Hepatocyte (in vitro differentiated cells): ENCODE data around the gene HERPUD1.

ENCODE experiments used
- EZH2phosphoT487 ChIP-seq: fragments of 200-600 bp; sonication (generic); IDR thresholded peaks from one replicate; pipeline ENCODE4 v1.6.1; 2018; ENCODE audit warnings: antibody characterized with exemption, mild to moderate bottlenecking, low read depth, moderate library complexity; ENCODE audit not compliant: unreplicated experiment, severe bottlenecking
- TF ChIP-seq, protein P1 (sequence below): fragments of 200-600 bp; sonication (generic); IDR thresholded peaks from 2 replicates; pipeline ENCODE4 v1.5.1; 2016; ENCODE audit warnings: antibody characterized with exemption, mild to moderate bottlenecking; ENCODE audit not compliant: poor library complexity

DNA sequence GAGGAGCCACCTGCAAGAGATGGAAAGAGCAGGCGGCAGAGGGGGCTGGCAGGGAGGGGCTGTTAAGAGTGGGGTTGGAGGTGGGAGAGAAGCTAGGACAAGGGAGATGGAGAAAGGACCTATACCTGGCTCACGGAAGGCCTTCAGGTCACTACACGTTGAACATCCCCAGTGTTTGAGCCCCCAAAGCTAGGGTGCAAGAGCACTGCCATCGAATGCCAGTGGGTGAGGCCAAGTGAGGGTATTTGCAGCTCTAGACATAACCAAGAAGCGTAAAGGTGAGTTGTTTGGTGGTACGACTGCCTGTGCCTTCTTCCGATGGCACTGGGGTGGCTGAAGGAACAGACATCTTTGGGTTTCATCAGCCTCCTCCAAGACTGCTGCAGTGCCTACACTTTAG, 17.0 kb upstream of the HERPUD1 start:
- no peak for TF ChIP-seq EZH2phosphoT487
- TF ChIP-seq, protein P1, sequence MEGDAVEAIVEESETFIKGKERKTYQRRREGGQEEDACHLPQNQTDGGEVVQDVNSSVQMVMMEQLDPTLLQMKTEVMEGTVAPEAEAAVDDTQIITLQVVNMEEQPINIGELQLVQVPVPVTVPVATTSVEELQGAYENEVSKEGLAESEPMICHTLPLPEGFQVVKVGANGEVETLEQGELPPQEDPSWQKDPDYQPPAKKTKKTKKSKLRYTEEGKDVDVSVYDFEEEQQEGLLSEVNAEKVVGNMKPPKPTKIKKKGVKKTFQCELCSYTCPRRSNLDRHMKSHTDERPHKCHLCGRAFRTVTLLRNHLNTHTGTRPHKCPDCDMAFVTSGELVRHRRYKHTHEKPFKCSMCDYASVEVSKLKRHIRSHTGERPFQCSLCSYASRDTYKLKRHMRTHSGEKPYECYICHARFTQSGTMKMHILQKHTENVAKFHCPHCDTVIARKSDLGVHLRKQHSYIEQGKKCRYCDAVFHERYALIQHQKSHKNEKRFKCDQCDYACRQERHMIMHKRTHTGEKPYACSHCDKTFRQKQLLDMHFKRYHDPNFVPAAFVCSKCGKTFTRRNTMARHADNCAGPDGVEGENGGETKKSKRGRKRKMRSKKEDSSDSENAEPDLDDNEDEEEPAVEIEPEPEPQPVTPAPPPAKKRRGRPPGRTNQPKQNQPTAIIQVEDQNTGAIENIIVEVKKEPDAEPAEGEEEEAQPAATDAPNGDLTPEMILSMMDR = no peak
